HAP-1 (cell line): ENCODE measurements around the gene PRR33.

Experiments
- DNase-seq, 2 experiments: peaks; one replicate each; pipeline ENCODE4 v3.0.0-alpha.2; 2016 to 2020; ENCODE audit warnings: low spot score in 2 of 2
- H3K27me3 ChIP-seq: fragments of 250-450 bp; sonication (Bioruptor Pico); 2 replicates; pipeline ENCODE4 v1.5.1; 2020; ENCODE audit warnings: low read depth, mild to moderate bottlenecking, moderate library complexity
- H3K36me3 ChIP-seq: fragments of 250-450 bp; sonication (Bioruptor Pico); replicated peaks from 2 replicates; pipeline ENCODE4 v1.5.1; 2020; ENCODE audit warnings: mild to moderate bottlenecking
- H3K4me1 ChIP-seq: fragments of 250-450 bp; sonication (Bioruptor Pico); 2 replicates; pipeline ENCODE4 v1.5.1; 2020; ENCODE audit warnings: mild to moderate bottlenecking
- H3K4me3 ChIP-seq: fragments of 250-450 bp; sonication (Bioruptor Pico); 2 replicates; pipeline ENCODE4 v1.5.1; 2020; ENCODE audit warnings: mild to moderate bottlenecking, moderate library complexity
- H3K9me3 ChIP-seq: fragments of 250-450 bp; sonication (Bioruptor Pico); 2 replicates; pipeline ENCODE4 v1.5.1; 2020; ENCODE audit warnings: mild to moderate bottlenecking, moderate library complexity
- in situ Hi-C: fragments of 300-500 bp; cut with MboI; formaldehyde crosslinking; loops from 3 replicates; pipeline ENCODE4 v1.14.3; 2020; ENCODE audit warnings: low sequenced_read_pairs, inconsistent platforms, mixed read lengths

Gene PRR33

DNA sequence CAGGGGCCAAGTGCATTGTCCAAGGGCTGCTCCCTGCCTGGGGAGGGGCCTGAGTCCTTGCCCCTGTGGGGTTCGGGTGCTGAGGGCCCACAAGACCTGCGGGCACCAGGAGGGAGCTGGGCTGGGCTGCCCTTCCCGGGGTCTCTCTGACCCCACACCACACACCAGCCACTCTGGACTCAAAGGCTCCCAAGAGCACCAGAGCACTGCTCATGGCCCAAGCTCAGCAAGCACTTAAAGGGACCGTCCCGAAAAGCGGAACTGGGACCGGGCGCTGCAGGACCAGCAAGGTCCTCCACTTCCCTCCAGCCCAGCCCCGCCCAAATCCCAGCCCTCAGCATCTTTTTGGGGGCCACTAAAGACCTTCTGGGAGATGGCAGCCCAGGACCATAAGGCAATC lies 33.5 kb downstream of the PRR33 start:
- in situ Hi-C loops: loop anchor here (25.0 kb wide), 1 partner anchor 304 kb away; the partner anchor contains the start of genes INS and TH
- H3K4me1 ChIP-seq: no peaks in the 10 kb centered on the region
- H3K27me3 ChIP-seq: no peaks in the 10 kb centered on the region; the same call in 1 of the 2 replicates

DNA sequence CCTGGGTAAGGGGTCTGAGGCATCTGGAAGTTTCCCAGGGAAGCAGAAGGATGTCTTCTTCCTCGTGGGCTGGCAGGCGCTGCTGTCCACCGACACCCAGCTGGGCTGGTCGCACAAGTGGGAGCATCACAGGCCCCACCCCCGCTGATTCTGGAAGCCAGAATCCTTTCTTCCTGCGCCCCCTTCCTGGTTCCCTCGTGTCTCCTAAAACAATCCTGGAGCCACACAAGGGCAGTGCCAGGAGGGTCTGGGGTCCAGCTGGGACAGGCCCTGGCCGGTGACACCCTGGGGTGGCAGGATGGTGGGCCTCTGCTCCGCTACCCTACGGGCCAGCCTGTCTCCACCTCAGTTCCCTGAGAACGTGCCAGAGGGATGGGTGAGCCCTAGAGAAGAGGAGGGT lies 34.6 kb downstream of the PRR33 start:
- Histone ChIP-seq H3K27me3 (no peaks in the 10 kb centered on the region; the same call in 1 of the 2 replicates), H3K4me3 (no peak overlapping the region), H3K4me1 (no peaks in the 10 kb centered on the region), H3K9me3 (no peaks in the 10 kb centered on the region), H3K36me3 (no peaks in the 10 kb centered on the region)
- in situ Hi-C loops: loop anchor here (25.0 kb wide), 1 partner anchor 305 kb away; the partner anchor contains the start of genes INS and TH
- no peak for DNase-seq

More for the DNA sequence above, 33.5 kb downstream of the PRR33 start:
- H3K9me3 ChIP-seq: no peaks in the 10 kb centered on the region
- no peaks in the 10 kb centered on the region for H3K36me3 ChIP-seq
- no peak for DNase-seq
- no peak overlapping the region for H3K4me3 ChIP-seq

DNA sequence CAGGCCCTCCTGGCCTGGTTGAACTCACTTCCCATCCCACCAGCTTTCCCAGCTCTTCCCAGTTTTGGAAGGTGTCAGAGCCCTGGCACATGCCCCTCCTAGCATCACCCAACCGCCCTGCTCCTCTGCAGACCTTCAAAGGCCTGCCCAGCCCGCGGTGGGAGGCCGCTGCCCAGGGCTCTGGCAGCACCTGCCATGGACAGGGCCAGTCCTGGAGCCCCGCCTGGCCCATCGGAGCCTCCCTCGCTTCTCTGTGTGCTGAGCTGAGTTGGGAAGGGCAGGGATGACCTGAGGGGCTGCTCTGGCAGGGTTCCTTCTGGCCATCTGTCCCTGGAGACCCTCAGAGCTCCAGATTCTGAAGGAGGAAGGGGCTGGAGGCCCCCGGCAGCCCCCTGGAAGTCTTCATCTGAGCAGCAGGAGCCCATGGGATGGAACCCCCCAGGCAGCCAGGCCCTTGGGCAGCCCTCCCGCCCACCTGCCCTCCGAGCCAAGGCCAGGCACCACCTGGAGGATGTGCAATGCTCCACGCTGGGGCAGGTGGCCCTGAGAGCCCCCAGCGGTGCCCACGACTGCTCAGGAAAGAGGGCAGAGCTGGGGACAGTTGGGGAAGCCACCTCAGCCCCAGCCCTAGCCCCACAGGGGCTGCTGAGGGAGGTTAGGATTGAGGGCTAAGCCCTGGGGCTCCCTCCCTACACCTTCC lies 35.2 kb downstream of the PRR33 start:
- H3K9me3 ChIP-seq: no peaks in the 10 kb centered on the region
- H3K36me3 ChIP-seq: no peaks in the 10 kb centered on the region
- H3K4me1 ChIP-seq: no peaks in the 10 kb centered on the region
- no peak overlapping the region for H3K4me3 ChIP-seq
- no peak for DNase-seq
- no peaks in the 10 kb centered on the region; the same call in 1 of the 2 replicates for H3K27me3 ChIP-seq
- in situ Hi-C loops: loop anchor here (25.0 kb wide), 1 partner anchor 306 kb away; the partner anchor contains the start of genes INS and TH

DNA sequence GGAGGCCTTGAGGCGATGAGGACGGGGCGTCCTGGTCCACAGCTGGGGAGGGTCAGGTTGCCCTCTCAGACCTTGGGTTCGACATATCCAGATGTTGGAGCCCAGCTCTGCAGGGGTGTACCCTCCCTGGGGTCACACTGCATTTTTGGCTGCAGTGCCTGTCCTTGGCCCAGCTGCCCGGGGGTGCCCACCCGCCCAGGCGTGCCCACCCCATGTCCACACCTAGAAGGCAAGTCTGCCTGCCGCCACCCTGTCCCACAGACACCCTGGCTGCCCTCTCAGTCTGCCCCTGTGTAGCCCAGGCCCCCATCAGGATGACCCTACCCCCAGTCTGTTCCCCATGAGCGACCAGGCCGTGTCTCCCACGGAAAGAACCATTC lies 35.8 kb downstream of the PRR33 start:
- in situ Hi-C loops: loop anchor here (25.0 kb wide), 1 partner anchor 306 kb away; the partner anchor contains the start of genes INS and TH
- Histone ChIP-seq H3K4me1 (no peaks in the 10 kb centered on the region), H3K9me3 (no peaks in the 10 kb centered on the region), H3K4me3 (no peak overlapping the region), H3K27me3 (no peaks in the 10 kb centered on the region; the same call in 1 of the 2 replicates), H3K36me3 (no peaks in the 10 kb centered on the region)
- no peak for DNase-seq

DNA sequence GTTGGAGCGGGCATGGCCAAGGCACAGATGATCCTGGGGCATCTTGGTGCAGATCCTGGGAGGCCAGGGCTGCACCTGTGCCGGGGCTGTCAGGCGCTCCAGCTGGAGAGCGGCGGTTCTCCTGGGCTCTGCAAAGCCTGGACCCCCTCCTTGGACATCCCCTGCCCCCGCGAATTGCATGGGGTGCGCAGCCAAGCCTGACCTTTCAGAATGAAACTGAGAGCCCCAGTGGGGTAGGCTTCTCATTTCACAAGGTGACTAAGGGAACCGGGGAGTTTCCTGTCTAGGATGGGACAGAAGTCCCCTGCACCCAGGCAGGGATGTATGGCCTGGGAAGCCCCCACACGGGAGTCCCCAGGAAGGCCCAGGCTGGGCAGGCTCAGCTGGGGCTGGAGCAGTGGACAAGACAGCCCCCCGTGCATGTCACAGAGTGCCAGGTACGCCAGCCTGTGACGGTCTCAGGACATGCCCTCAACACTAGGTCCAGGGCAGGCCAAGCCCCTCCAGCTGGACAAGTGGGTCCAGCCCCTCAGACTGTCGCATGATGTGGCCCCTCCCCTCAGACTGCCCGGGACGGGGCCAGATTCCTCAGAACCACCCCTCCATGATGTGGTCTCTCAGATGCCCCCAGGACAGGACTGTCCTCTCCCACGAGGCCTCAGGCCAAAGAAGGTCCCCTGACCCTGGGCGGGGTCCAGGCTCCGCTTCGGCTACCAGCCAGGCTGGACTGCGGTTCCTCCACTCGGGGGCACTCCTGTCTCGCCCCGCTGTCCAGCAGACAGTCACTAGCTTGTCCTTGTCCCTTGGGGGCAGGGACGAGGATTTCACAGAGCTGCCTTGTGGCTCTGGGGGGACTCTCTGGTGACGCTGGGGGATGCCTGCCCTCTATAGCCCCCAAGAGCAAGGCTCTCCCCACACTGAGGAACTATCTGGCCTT lies 36.5 kb downstream of the PRR33 start:
- no peak for DNase-seq
- Histone ChIP-seq H3K36me3 (no peaks in the 10 kb centered on the region), H3K9me3 (no peaks in the 10 kb centered on the region), H3K27me3 (no peaks in the 10 kb centered on the region), H3K4me1 (no peaks in the 10 kb centered on the region), H3K4me3 (no peak overlapping the region)
- in situ Hi-C loops: loop anchor here (25.0 kb wide), 1 partner anchor 307 kb away; the partner anchor contains the start of genes INS and TH

DNA sequence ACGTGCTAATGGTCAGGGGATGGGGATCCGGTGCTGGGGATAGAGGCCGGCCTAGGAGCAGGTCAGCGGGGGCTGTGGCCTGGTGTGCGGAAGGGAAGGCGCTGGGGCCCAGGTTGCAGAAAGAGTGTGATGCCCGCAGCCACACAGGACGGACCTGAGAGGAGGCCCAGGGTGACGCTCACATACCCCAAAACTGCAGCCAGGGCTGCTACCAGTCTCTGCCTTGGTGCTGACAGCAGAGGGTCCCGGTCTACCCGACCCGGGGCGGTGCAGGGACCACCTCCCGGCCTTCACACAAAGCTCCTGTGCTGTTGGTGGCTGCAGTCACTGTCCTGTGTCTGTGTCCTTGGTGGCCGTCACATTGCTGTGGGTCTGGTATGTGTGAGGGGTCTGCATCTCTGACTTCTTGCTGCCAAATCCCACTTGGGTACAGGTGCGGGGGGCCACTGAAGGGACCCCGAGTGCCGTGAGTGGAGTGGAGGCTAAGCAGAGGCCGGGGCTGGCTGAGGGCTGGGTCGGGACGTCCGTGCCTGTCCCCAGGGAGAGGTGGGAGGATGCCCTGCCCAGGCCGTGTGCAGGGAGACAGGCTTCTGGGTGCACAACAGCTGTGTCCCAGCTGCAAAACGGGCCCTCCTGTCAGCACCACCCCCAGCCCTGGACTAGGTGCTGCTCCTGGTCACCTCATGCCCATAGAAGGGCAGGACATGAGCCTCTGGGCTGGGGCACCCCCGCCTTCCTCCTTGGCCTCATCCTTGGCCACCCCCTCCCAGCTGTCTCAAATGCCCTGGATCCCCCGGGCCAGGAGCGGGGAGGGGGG lies 37.4 kb downstream of the PRR33 start:
- H3K27me3 ChIP-seq: no peaks in the 10 kb centered on the region
- no peaks in the 10 kb centered on the region for H3K4me1 ChIP-seq
- H3K9me3 ChIP-seq: no peaks in the 10 kb centered on the region
- no peak for DNase-seq
- in situ Hi-C loops: loop anchor here (25.0 kb wide), 1 partner anchor 308 kb away; the partner anchor contains the start of genes INS and TH
- H3K36me3 ChIP-seq: no peaks in the 10 kb centered on the region
- no peak overlapping the region for H3K4me3 ChIP-seq

DNA sequence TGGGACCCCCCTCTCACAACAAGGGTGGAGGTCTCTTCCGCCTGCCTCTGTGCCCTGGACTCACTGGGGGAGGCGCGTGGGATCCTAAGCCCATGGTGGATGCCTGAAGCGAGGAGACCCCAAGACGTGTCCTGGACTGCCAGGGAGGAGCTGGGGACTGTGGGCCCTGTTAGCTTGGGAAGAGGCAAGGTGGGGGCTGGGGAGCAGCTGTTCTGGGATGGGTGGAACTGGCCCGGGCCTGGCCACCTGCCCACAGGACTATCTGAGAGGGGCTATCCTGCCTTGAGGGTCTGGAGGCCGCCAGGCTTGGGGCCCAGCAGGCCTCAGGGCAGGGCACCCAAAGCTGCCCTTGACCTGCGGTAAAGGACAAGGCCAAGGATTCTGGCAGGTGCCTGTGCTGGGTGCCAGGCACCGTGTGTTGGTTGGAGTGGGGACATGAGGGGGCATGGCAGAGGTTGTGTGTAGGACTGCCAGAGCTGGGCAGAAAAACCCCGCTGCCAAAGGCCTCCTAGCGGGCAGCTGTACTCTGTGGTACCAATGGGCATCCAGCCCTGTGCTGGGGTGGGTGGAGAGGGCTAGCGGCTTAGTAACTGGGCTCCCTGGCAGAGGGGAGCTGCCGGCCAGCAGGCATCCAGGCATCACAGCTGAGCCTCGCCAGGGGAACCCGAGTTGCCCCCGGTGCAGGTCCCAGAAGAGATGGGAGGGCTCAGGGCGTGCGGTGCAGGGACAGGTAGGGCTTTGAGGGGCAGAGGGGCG lies 38.1 kb downstream of the PRR33 start:
- H3K9me3 ChIP-seq: no peaks in the 10 kb centered on the region
- no peaks in the 10 kb centered on the region for H3K27me3 ChIP-seq
- in situ Hi-C loops: loop anchor here (25.0 kb wide), 1 partner anchor 309 kb away; the partner anchor contains the start of genes INS and TH
- no peaks in the 10 kb centered on the region for H3K36me3 ChIP-seq
- no peak overlapping the region for H3K4me3 ChIP-seq
- no peak for DNase-seq
- no peaks in the 10 kb centered on the region for H3K4me1 ChIP-seq

DNA sequence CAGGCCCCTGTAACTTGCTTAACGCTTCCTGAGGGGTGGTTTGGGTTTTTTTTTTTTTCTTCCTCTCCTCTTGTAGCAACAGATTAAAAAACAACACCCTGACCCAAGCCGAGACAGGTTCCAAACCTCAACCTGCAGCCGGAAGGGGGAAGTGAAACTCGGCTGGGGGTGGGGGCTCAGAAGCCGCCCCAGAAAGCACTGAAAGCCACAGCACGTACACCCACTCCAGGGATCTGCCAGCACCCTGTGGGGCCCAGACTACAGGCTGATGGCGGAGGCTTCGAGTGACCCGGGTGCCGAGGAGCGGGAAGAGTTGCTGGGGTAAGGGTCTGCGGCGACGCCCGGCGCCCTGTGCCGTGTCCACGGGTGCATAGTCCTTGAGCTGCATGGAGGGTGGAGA lies 38.8 kb downstream of the PRR33 start, which contains the start of gene LSP1:
Gene LSP1, plus strand, starts transcription at position 208 of the 400 bp plus-strand sequence. Its CDS starts 61 bp downstream, at position 269.
- H3K36me3 ChIP-seq: no peaks in the 10 kb centered on the region
- DNase-seq: no peak

DNA sequence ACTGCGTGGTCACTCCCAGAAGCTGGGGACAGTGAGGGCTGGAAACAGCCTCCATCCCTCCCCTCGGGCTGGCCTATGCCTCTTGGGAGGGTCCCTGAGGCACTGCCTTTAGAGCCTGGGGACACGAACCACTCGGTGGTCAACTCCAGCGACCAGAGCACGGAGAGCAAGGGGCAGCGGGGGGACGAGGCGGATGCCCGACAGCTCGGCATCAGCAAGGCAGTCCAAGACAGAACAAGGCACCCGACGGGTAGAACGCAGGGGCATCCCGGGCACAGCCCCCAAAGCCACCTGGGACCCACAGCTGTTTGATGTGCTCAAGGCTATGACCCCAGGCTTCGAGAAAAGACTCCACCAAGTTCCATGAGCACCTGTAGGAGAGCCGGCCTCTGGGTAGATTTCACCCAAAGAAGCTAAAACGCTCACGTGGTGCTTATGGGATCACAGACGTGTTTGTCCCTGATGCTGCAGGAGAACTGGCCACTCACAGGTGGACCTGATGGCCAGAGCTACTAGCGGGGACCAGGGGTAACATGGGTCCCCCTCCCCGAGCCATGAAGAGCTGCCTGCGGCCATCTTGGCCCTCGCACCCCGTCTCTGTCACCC lies 39.3 kb downstream of the PRR33 start:
- no peak for DNase-seq
- Histone ChIP-seq H3K9me3 (no peaks in the 10 kb centered on the region), H3K4me3 (no peak overlapping the region), H3K36me3 (no peaks in the 10 kb centered on the region), H3K27me3 (no peaks in the 10 kb centered on the region), H3K4me1 (no peaks in the 10 kb centered on the region)
- in situ Hi-C loops: loop anchor here (25.0 kb wide), 1 partner anchor 310 kb away; the partner anchor contains the start of genes INS and TH

More for the DNA sequence above, 38.8 kb downstream of the PRR33 start, which contains the start of gene LSP1:
- Histone ChIP-seq H3K9me3 (no peaks in the 10 kb centered on the region), H3K4me3 (no peak within 1 kb of the TSS), H3K4me1 (no peaks in the 10 kb centered on the region), H3K27me3 (no peaks in the 10 kb centered on the region)
- in situ Hi-C loops: loop anchor here (25.0 kb wide), 1 partner anchor 309 kb away; the partner anchor contains the start of genes INS and TH

DNA sequence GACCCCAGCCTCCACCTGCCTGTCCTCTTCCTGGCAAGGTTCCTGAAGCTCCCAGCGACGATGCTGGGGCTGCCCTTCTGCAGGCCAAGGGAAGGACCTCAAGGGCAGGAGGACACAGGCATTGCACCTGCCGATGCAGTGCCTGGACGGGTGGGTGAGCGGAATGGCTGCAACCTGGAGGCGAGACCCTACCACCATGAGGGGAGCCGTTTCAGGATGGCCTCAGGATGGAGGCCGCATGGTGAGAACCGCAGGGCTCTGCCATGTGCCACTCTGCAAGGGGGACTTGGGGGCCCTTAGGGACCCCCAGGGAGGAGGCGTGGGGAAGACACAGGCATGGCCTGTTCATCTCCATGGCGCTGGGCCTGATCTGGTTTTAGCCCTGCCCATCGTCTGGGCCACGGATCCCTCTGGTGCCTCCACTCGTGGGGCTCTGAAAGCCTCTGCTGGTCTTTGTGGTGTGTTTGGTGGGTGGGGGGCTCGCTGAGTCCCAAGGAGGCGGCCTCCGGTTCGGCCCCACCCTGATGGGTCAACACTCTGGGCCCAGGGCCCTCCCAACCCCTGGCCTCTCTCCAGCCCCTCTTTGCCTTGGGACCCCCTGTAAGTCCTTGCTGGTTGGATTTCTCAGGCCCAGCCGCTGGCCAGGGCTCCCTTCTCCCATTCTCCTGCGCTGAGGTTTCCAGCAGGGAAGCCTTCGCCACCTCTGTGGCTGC lies 40.1 kb downstream of the PRR33 start:
- DNase-seq: no peak
- no peak overlapping the region for H3K4me3 ChIP-seq
- H3K36me3 ChIP-seq: no peaks in the 10 kb centered on the region
- in situ Hi-C loops: loop anchor here (25.0 kb wide), 1 partner anchor 311 kb away; the partner anchor contains the start of genes INS and TH
- no peaks in the 10 kb centered on the region for H3K9me3 ChIP-seq
- no peaks in the 10 kb centered on the region for H3K27me3 ChIP-seq
- no peaks in the 10 kb centered on the region for H3K4me1 ChIP-seq

DNA sequence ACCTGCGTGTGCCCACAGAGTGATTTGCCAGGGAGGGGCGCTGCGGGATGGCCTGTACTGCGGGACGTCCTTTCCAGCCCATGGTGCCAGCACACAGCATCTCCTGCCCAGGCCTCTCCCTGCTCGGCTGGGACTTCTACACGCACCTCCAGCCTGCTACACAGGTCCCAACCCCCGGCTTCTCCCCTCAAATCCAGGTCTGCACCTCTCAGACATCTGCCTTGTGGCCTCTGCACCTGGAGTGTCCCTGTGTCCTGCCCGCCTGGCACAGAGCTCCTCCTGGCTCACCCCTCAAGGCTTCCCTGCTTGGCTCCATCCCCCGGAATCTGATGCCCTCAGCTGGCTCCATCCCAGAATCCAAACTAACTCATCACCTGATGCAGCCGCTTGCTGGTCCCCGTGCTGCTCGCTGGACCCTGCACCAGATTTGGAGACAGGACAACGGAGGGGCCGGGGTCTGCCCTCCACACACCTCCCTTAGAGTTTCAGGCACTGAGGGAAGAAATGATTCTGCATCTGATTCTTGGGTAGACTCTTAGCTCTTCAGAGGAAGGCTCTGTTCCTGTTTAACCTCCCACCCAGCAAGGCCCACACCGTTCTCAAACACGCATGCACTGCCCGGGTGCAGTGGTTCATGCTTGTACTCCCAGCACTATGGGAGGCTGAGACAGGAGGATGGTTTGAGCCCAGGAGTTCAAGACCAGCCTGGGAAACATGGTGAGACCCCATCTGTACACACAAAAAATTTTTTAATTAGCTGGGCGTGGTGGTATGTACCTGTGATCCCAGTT lies 42.9 kb downstream of the PRR33 start:
- in situ Hi-C loops: no loop called here
- Histone ChIP-seq H3K27me3 (no peaks in the 10 kb centered on the region), H3K36me3 (no peaks in the 10 kb centered on the region), H3K9me3 (no peaks in the 10 kb centered on the region), H3K4me3 (no peak overlapping the region), H3K4me1 (no peaks in the 10 kb centered on the region)
- no peak for DNase-seq
